ENCODE data around the gene PRKAR1B.

- TF ChIP-seq CTCF (IDR thresholded peaks at IDR 0.05) = no peak
- TF ChIP-seq EZH2 (IDR thresholded peaks at IDR 0.05) = no peak
Observed at GRCh38 chr7:652881-653280, 74.2 kb downstream of the PRKAR1B start.
